ENCODE measurements around the gene ADORA1.

ADORA1 gene

GRCh38 chr1:203158423-203158822 is 30.9 kb downstream of the ADORA1 start:
- DNase-seq (ENCODE audit: low read depth in 3 of 3), result no peak

- DNase-seq (ENCODE audit: low read depth in 3 of 3), result no peak
Observed at GRCh38 chr1:203158960-203159665, 31.6 kb downstream of the ADORA1 start.

- no peak for DNase-seq (ENCODE audit: low read depth in 3 of 3)
Observed at GRCh38 chr1:203159844-203160243, 32.3 kb downstream of the ADORA1 start.

- no peak for DNase-seq (ENCODE audit: low read depth in 3 of 3)
Observed at GRCh38 chr1:203161175-203161574, 33.6 kb downstream of the ADORA1 start.

- DNase-seq (ENCODE audit: low read depth in 3 of 3), result no peak
Observed at GRCh38 chr1:203161703-203162102, 34.2 kb downstream of the ADORA1 start.

- no peak for DNase-seq (ENCODE audit: low read depth in 3 of 3)
Observed at GRCh38 chr1:203162403-203162802, 34.9 kb downstream of the ADORA1 start.

- no peak for DNase-seq (ENCODE audit: low read depth in 3 of 3)
Observed at GRCh38 chr1:203163891-203164635, 36.5 kb downstream of the ADORA1 start.

GRCh38 chr1:203165101-203165799 is 37.7 kb downstream of the ADORA1 start:
- no peak for DNase-seq (ENCODE audit: low read depth in 3 of 3)

GRCh38 chr1:203165800-203166161 is 38.3 kb downstream of the ADORA1 start:
- no peak for DNase-seq (ENCODE audit: low read depth in 3 of 3)

GRCh38 chr1:203166192-203166940 is 38.8 kb downstream of the ADORA1 start:
- DNase-seq (ENCODE audit: low read depth in 3 of 3), result no peak

- no peak for DNase-seq (ENCODE audit: low read depth in 3 of 3)
Observed at GRCh38 chr1:203167026-203167912, 39.7 kb downstream of the ADORA1 start.

GRCh38 chr1:203167913-203168200 is 40.3 kb downstream of the ADORA1 start:
- no peak for DNase-seq (ENCODE audit: low read depth in 3 of 3)

- DNase-seq (ENCODE audit: low read depth in 3 of 3), result no peak
Observed at GRCh38 chr1:203168256-203168786, 40.8 kb downstream of the ADORA1 start.

GRCh38 chr1:203168991-203169390 is 41.5 kb downstream of the ADORA1 start:
- DNase-seq (ENCODE audit: low read depth in 3 of 3), result no peak

GRCh38 chr1:203169770-203170520 is 42.4 kb downstream of the ADORA1 start:
- DNase-seq (ENCODE audit: low read depth in 3 of 3), result no peak

GRCh38 chr1:203170625-203171330 is 43.3 kb downstream of the ADORA1 start:
- no peak for DNase-seq (ENCODE audit: low read depth in 3 of 3)

- DNase-seq (ENCODE audit: low read depth in 3 of 3), result no peak
Observed at GRCh38 chr1:203171341-203172183, 44.0 kb downstream of the ADORA1 start.

GRCh38 chr1:203172184-203173010 is 44.9 kb downstream of the ADORA1 start:
- peak in 2 of 3 experiments; percentile 12 to 18 for DNase-seq (ENCODE audit: low read depth in 3 of 3)

All from stimulated activated CD4-positive, alpha-beta T cell treated with anti-CD3 and anti-CD28 coated beads, TNF-alpha, amount 100 ng/mL, for 4 hours (primary cell).